Cardiac muscle cell (in vitro differentiated cells and primary cell): ENCODE results near the gene NOM1. TPM values are rescaled to one million over a fixed set of nuclear protein-coding genes. Genes with fewer than 3 reads are reported as not detected.

Source experiments
- DNase-seq, 2 donors: peaks; one replicate each; pipeline versions ENCODE4 v3.0.0 to v3.0.0-alpha.2; 2010 to 2017; ENCODE audit warnings: low read depth in 1 of 2, low spot score in 1 of 2
- H3K27ac ChIP-seq: fragments of 200-600 bp; sonication (generic); 2 replicates; pipeline ENCODE4 v1.5.1; 2016
- H3K27me3 ChIP-seq: fragments of 200-600 bp; sonication (generic); 2 replicates; pipeline ENCODE4 v1.6.0; 2016; ENCODE audit warnings: control low read depth
- H3K36me3 ChIP-seq: fragments of 200-600 bp; sonication (generic); 2 replicates; pipeline ENCODE4 v1.5.1; 2016; ENCODE audit warnings: control low read depth
- H3K4me1 ChIP-seq: fragments of 200-600 bp; sonication (generic); 2 replicates; pipeline ENCODE4 v1.8.1; 2017; ENCODE audit warnings: low read depth, mild to moderate bottlenecking, mixed run types
- H3K4me3 ChIP-seq: fragments of 200-600 bp; sonication (generic); 2 replicates; pipeline ENCODE4 v1.5.1; 2016; ENCODE audit warnings: mild to moderate bottlenecking
- H3K9me3 ChIP-seq: fragments of 200-600 bp; sonication (generic); 2 replicates; pipeline ENCODE4 v1.5.1; 2017; ENCODE audit warnings: low read depth, mild to moderate bottlenecking, control low read depth
- CTCF ChIP-seq: IDR thresholded peaks from 2 replicates; pipeline ENCODE4 v1.5.1; 2012; ENCODE audit warnings: low read depth, mild to moderate bottlenecking, low read length
- polyA plus RNA-seq: library from polyadenylated mRNA; unstranded; fragments of >200 nt; fragmentation: Nextera tagmentation; extraction: Ambion mirVana; gene quantifications from 2 replicates; pipeline ENCODE4 v1.2.1, GENCODE V29; 2016
- total RNA-seq: library from RNA; depleted of rRNA; stranded (reverse); fragments of >200 nt; gene quantifications from 2 replicates; pipeline ENCODE4 v1.2.3, GENCODE V29; 2016

NOM1 gene
- total and polyA plus RNA-seq, 2 experiments from 2014 or later: 5.6 to 18.3 TPM

DNA sequence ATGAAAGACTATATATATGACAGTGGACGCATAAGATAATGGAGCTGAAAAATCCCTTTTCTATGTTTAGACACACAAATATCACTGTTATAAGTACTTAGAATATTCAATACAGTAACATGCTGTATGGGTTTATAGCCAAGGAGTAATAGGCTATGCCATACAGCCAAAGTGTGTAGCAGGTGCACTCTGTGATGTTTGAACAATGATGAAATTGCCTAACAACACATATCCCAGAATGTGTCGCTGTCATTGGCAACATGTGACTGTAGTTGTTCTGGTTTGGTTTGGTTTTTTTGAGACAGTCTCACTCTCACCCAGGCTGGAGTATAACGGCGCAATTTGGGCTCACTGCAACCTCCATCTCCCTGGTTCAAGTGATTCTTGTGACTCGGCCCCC is 26.1 kb downstream of the NOM1 start:
- DNase-seq: no peak
- H3K36me3 ChIP-seq: no peaks in the 10 kb centered on the region
- H3K9me3 ChIP-seq: no peaks in the 10 kb centered on the region
- no peaks in the 10 kb centered on the region for H3K4me1 ChIP-seq
- no peak overlapping the region for H3K27ac ChIP-seq
- TF ChIP-seq CTCF: no peak
- H3K4me3 ChIP-seq: no peak overlapping the region
- H3K27me3 ChIP-seq: no peaks in the 10 kb centered on the region

DNA sequence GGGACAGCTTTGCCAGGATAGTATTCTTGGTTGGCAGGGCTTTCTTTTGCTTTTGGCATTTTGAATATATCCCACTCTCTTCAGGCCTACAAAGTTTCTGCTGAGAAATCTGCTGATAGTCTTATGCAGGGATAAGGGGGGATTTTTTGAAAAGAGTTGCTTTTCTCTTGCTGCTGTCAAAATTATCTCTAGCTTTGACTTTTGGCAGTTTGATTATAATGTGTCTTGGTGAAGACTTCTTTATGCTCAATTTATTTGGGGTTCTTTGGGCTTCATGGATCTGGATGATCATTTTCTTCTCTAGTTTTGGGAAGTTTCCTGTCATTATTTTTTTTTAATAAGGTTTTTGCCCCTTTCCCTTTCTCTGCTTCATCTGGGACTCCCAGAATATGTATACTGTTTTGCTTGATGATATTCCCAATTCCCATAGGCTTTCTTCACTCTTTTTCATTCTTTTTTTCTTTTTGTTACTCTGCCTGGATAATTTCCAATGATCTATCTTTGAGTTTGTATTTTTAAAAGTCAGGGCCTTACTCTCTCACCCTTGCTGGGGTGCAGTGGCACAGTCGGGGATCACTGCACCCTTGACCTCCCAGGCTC is 29.6 kb downstream of the NOM1 start:
- Histone ChIP-seq H3K4me3 (no peak overlapping the region), H3K4me1 (no peaks in the 10 kb centered on the region), H3K36me3 (no peaks in the 10 kb centered on the region), H3K9me3 (no peaks in the 10 kb centered on the region), H3K27me3 (no peaks in the 10 kb centered on the region), H3K27ac (no peak overlapping the region)
- no peak for TF ChIP-seq CTCF
- no peak for DNase-seq

- H3K27me3 ChIP-seq: no peaks in the 10 kb centered on the region
- no peak for DNase-seq
- no peak overlapping the region for H3K27ac ChIP-seq
- H3K36me3 ChIP-seq: no peaks in the 10 kb centered on the region
- H3K4me1 ChIP-seq: no peaks in the 10 kb centered on the region
- no peak for TF ChIP-seq CTCF
- no peak overlapping the region for H3K4me3 ChIP-seq
- H3K9me3 ChIP-seq: no peaks in the 10 kb centered on the region
Measured at GRCh38 chr7:156979711-156980110, 30.2 kb downstream of the NOM1 start.

DNA sequence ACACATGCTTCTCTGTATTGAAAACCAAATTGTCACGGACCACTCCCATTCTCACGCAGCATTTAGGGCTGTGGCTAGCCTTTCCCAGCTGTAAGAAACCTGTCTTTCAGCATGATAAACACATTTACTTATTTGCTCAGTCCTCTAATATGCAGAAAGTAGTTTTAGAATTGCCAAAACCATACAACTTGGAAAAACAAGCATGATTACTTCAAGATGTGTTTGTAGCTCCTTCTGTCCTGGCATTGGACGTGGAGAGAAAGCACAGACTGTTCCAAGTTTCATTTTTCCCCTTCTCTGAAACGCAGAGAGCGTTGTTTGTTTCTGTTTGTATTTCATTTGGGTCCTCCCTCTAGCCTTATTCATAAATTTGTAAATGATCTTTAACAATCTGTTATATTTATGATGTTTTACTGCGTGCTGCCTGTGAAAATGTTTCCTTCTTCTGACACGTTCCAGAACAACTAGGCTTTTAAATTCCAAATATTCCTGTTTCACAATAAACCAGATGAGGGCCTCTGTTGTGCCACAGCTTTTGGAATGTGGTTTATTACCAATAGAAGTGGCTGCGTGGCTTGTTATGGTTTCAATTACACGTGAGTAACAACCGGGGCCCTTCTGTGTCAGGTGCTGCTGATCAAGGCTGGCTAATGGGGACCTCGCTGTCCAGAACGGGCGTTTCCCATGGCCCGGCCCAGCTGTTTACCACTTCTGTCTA is 34.8 kb downstream of the NOM1 start:
- H3K4me1 ChIP-seq: no peaks in the 10 kb centered on the region
- no peaks in the 10 kb centered on the region for H3K36me3 ChIP-seq
- no peaks in the 10 kb centered on the region for H3K9me3 ChIP-seq
- peak in 1 of 2 donors; percentile 25 for DNase-seq
- no peaks in the 10 kb centered on the region for H3K27me3 ChIP-seq
- no peak for TF ChIP-seq CTCF
- no peak overlapping the region for H3K27ac ChIP-seq
- no peak overlapping the region for H3K4me3 ChIP-seq

DNA sequence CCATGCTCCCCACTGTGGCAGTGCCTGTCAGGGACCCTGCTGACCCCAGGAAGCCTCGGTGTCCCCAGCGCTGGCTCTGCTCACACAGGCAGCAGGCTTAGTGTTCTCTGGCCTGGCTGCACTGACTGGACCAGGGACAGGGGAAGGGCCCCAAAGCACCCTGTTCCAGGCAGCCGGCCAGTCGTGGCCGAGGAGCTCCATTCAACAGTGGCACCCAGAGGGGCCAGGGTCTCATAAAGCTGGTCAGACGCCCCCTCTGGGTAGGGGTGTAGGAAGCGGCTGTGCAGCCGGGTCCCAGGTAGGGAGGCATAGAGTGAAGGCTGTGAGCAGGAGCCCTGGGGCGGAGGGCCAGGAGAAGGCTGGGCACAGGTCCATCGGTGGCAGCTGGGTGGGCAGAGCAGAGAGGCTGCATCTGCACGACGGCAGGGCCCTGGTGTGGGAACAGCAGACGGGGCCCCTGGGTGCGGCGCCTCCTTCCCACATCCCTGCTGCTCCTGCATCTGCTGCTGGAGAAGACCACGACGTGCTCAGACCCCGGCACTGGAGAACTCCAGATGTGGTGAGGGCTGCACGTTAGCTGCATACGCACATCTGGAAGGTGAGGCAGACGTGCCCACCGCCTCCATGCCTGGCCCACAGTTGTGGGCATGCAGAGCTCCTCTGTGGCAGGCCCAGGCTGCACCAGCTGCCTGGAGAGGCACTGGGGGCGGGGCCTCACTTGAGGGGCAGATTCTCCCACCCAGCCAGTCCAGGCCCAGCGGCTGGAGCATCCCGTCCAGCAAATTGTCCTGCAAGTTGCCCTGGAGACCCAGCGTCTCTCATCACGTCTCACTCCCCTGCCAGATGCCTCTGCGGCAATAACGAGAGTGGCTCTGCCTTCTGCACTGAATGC is 35.8 kb downstream of the NOM1 start:
- H3K9me3 ChIP-seq: no peaks in the 10 kb centered on the region
- no peaks in the 10 kb centered on the region for H3K4me1 ChIP-seq
- no peak overlapping the region for H3K27ac ChIP-seq
- H3K27me3 ChIP-seq: peaks cover under 1% of the 10 kb centered on the region
- H3K36me3 ChIP-seq: no peaks in the 10 kb centered on the region
- no peak for DNase-seq
- H3K4me3 ChIP-seq: no peak overlapping the region
- TF ChIP-seq CTCF: no peak
